ENCODE measurements around the gene SLC30A2.

SLC30A2 gene

DNA sequence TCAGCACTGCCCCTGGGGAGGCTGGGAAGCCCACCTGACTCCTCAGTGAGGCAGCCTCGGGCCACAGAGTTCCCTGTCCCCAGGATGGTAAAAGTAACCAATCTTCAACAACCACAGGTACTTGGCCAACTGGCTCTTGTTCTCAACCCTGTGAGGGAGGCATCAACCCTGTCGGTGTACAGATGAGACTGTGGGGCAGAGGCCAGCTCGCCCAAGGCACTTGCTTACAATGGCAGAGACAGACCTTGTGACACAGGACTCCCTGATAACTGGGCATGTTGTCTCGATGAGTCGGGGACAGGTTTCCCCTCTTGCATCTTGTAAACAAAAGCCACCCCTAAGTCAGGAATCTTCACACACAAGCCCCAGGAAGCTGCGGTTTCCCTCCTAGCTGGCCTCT, 8.0 kb downstream of the SLC30A2 start:
- DNase-seq: no peak

DNA sequence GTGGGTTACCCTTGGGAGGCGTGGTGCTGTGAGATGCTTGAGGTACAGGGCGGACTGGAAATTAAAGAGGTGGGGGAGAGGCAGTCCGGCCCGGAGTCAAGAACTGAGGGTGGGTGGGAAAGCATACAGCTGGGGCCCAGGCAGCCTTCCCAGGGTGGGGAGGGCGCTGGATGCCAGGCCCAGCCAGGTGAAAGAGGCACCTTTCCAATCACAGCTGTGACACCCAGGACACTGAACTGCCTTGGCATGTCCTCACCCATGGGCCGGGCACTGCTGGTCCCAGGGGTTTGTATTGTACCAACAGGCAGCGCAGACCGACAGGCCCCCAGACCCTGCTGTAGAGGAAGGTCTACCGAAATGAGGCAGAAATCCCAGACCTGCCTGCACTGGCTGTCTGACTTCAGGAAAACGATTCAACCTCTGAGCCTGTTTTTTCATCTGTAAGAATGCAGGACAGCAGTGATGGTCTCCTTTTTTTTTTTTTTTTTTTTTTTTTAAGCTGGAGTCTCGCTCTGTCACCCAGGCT, 9.1 kb downstream of the SLC30A2 start:
- no peak for DNase-seq

DNA sequence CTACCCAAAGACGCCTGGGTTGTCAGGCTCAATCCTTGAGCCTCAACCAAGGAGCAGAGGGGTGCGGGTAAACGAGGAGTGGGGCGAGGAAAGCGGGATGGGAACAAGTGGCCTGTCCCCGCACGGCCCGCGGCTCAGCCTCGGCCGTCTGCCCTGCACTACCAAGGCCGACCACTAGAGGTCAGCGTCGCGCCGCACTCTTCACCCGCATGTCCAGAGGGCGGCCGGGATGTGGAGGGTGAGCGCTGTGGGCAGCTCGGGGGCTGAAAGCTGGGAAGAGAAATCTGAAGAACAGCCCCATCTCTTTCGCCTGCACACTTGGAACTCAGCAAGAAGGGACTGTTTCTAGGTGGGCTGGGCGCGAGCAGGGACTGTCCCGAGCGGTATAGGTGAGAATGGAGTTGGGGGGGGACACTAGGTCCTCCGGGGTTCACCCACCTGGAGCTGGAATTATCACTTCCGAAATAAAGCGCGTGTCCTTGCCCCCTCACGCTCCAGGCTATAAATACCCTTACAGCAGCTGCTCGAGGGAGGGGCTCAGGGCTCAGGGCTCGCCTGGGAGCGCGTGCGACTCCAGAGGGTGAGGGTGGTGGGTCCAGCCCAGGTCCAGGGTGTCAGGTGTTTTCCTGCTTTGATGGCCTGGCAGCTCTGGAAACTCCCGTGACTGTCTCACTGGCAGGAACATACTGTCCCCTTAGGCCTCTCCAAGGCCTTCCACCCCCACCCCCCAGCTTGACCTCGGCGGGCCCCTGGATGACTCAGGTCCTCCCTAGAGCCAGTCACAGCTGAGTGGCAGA, 9.8 kb downstream of the SLC30A2 start:
- DNase-seq: peak; percentile 75

- DNase-seq: peak; percentile 84
Measured at GRCh38 chr1:26035203-26035958, 10.5 kb downstream of the SLC30A2 start.

DNA sequence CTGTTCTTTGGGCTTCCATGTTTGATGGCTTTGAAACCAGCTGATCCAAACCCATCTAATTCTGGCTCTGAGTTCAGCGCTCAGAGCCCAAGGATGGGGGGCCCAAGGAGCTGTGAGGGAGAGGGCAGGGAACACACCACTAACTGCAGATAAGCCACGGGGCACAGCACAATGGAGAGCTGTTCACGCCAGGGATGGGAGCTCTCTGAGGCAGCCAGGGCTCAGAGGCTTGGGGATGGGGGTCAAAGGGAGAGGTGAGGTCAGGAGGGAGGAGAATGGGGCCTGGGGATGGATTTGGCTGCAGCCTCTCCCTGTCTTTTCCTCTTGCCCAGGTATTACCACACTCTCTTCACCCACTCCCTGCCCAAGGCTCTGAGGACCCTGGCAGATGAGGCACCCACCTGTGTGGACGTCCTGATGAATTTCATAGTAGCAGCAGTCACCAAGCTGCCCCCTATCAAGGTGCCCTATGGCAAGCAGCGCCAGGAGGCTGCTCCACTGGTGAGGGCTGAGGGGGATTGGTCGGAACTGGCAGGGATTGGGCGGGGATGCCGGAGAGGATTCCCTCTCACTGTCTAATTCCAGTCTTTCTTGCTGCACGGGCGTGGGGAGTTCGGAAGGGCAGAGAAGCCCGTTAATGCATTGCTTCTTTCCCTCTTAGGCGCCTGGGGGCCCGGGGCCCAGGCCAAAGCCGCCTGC, 11.3 kb downstream of the SLC30A2 start:
- DNase-seq: no peak

- no peak for DNase-seq
Measured at GRCh38 chr1:26032656-26033357, 13.1 kb downstream of the SLC30A2 start.

GRCh38 chr1:26031611-26032220, 14.2 kb downstream of the SLC30A2 start:
- no peak for DNase-seq

DNA sequence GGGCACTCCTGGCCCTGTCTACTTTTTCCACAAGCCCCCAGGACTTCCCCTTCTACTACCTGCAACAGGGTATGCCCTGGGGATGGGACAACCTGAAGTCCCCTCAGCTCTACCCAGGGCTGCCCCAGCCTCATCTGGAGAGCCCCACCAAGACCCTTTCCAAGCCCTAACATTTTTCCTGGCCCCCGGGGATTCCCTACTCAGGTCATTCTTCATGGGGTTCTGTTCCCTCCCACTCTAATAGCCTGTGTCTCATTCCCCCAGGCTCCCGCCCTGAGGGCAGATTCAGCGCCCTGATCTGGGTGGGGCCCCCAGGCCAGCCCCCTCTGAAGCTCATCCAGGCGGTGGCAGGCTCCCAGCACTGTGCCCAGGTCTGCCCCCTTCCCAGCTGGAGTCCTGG, 14.7 kb downstream of the SLC30A2 start:
- DNase-seq: no peak

- DNase-seq: no peak
Measured at GRCh38 chr1:26029864-26030481, 15.9 kb downstream of the SLC30A2 start.

DNA sequence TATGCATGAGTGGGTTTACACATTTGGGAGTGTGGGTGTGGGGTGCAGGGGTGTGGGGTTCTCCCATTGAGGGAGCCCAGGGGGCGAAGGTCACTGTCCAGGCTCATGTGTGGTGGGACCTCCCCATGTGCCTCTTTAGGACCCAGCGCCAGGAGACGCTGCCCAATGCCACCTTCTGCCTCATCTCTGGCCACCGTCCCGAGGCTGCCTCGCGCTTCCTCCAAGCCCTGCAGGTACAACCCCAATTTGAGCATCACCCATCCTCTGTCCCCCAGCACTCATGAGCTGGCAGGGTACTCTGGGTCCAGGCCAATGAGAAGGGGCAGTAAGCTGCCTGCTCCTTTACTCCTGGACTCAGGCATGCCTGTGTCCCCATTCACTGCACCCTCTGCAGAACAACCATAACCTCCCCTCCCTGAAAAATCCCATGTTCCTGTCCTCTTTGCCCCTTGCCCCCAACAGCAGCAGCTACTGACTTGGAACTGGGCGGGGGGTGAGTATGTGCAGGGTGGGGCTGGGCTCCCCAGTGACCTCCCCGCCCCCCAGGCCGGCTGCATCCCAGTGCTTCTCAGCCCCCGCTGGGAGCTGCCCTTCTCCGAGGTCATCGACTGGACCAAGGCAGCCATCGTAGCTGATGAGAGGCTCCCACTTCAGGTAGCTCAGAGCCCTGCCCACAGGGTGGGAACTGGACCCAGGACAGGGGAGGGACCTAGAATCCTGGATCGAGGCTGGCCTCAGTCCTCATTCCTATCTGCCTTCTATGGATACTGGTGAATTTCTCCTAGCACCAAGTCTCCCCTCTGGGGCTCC, 16.7 kb downstream of the SLC30A2 start:
- no peak for DNase-seq

- no peak for DNase-seq
Measured at GRCh38 chr1:26028490-26028980, 17.4 kb downstream of the SLC30A2 start.

GRCh38 chr1:26027716-26028489, 18.0 kb downstream of the SLC30A2 start:
- DNase-seq: no peak

GRCh38 chr1:26025517-26025916, 20.4 kb downstream of the SLC30A2 start:
- no peak for DNase-seq

GRCh38 chr1:26025060-26025459, 20.9 kb downstream of the SLC30A2 start:
- DNase-seq: no peak

GRCh38 chr1:26023826-26024225, 22.1 kb downstream of the SLC30A2 start:
- no peak for DNase-seq

- DNase-seq: no peak
Measured at GRCh38 chr1:26023009-26023408, 22.9 kb downstream of the SLC30A2 start.

- DNase-seq: no peak
Measured at GRCh38 chr1:26022404-26022779, 23.5 kb downstream of the SLC30A2 start.

GRCh38 chr1:26021647-26022403, 24.1 kb downstream of the SLC30A2 start, which contains the start of gene EXTL1:
Gene EXTL1 (plus strand): TSS chr1:26021775. CDS start chr1:26022647, 872 bp downstream.
- DNase-seq: no peak
